Frontal cortex (tissue), 4 donors: ENCODE measurements around the gene SHISA6. TPM values are rescaled to one million over a fixed set of nuclear protein-coding genes. Genes with fewer than 3 reads are reported as not detected.

Experiments used
- DNase-seq, 2 donors: peaks; one replicate each; pipeline ENCODE4 v3.0.0; 2012; ENCODE audit warnings: low spot score in 2 of 2
- FAIRE-seq: peaks from 2 replicates; lab custom pipeline; 2012; peaks lifted over from hg19 to GRCh38; lab: Jason Lieb, UNC
- total RNA-seq: library from RNA; depleted of rRNA; stranded (reverse); fragments of >200 nt; gene quantifications from one replicate; pipeline ENCODE4 v1.2.3, GENCODE V29; 2014
- donor health status: control.
- donor health status: control.
- donor health status: control.

SHISA6 gene
- total RNA-seq, 1 donor from 2014 or later: 2.4 TPM

DNA sequence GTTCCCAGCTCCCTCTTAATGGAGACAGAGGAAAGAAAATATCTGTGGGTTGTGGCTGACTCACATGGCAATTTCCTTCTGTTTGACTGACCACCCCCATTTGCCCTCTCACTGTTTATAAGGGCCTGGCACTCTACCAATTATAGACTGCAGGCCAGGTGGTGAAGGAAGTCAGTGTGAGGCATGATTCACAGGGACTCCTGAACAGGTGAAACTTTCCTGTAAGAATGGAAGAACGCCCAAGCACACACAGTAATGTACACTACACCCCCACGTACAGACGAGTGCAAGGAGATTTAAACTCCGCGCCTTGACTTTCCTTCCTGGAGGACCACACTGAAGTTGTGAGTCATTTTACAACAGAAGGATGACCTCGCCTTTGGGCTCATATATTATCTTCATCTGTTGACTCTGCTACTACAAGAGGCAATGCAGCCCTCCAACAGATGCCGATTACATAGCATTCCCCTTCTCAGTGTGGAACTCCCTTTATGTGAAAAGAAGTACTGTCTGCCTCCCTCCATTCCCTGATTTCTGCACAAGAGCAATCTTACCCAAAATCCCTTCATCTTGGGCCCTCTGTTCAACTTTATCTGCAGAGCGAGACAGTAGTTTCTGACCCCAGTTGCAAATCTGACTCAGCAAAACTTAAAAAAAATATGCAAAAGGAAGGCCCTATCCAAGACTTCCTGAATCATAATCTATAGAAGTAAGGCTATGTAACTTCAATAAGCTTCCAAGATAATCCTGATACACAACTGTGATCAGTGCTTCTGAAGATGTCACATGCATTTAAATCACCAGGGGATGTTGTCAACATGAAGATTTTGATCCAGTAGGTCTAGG, 163.6 kb downstream of the SHISA6 start:
- FAIRE-seq: no peak
- DNase-seq: no peak

DNA sequence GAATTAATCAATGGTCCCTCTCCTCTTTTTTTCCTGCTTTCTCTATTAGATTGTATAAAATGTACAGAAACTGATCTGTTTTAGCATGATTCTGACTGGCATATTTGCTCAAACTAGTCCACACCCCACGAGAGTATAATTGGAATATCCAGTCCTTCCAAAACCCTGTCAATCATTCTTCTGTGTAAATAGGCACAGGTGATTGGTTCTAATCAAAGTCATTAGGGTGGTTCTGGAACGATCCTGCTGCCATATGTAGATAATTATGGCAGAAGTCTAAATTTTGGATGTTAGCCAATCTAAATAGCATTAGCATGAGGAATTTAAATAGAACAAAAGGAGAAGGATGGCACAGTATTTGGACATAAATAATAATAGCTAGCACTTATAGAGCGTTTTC, 165.7 kb downstream of the SHISA6 start:
- no peak for DNase-seq
- no peak for FAIRE-seq

DNA sequence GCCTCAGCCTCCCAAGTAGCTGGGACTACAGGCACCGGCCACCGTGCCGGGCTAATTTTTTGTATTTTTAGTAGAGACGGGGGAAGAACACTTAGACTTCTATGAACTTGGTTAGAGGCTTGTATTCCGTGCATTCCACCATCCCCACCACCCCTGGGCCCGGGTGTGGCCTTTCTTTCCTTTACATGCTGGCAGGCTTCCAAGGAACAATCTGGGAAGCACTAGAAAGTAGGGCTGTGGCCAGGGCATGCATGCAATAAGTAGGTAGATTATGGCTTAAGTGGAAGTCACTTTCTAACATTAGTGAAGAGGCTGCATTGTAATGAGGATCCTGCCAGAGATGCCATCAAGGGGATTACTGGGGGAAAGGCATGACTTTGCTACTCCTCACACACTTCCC, 171.6 kb downstream of the SHISA6 start:
- DNase-seq (no peak), FAIRE-seq (no peak)

DNA sequence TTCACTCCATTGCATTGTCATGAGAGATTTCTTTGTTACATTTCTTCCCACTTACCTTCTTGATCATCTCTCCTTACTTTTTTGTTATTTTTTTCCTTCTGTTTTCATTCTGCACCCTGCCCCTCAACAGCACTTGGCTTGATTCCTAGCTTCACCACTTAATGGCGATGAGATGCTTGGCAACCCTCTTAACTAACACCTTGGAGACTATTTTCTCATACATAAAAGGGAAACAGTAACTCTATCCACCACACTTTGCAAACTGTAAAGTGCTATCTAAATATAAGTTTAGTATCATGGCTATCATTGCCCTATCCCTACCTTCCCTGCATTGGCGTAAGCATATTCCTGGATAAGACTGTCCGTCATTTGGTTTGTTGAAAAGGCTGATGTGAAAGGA, 177.3 kb downstream of the SHISA6 start:
- DNase-seq: no peak
- no peak for FAIRE-seq

DNA sequence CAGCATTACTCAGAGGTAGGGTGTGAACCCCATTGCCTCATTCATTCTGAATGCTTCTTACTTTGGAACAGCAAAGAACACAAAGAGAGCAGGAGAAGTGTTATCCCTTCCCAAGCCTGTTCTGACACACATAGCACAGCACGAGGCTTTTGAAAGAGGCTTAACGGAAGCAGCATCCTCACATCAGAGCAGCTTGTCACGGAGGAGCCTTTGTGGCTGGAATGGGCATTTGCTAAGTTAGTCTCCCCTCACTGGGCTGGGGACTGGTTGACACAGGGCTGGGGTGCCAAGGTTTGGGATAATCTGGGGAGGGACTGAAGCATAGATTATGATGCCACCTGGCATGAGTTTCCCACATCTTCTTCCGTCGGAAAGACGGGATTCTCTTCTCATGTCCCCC, 189.7 kb downstream of the SHISA6 start:
- no peak for FAIRE-seq
- DNase-seq: no peak

DNA sequence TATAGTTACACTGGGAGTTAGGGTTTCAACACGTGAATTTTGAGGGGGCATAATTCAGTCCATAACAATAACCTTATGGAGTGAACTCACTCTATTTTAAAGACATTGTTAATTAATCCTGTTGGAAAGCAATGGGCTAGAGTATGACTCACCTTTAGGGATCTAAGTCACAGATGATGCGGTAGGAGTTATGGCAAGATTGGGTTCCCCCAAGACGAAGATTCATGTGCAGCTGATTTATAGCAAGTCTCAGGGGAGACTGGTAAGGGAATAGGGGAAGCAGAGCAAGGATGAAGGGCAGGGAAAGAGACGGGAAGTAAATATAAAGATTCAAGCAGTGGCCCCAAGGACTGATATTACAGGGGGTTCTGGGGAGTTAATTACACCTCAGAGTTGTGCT, 197.7 kb downstream of the SHISA6 start:
- FAIRE-seq (no peak), DNase-seq (no peak)

DNA sequence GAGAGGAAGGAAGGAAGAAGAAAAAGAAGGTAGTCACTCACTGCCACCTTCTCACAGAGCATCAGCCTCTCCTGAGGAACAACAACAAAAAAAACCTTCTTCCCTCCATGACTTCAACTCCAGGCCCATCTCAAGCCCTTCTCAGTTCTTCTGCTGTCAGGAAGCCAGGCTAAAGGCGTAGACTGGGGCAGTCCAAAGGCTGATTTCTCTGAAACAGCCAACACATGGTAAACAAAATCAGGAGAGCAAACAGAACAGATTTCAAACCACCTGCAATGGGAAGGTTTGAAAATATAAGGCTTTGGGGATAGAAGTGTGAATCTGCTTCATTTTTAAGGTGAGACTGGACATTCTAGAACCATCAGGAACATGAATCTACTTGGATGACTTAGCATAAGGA, 200.0 kb downstream of the SHISA6 start:
- FAIRE-seq: no peak

DNA sequence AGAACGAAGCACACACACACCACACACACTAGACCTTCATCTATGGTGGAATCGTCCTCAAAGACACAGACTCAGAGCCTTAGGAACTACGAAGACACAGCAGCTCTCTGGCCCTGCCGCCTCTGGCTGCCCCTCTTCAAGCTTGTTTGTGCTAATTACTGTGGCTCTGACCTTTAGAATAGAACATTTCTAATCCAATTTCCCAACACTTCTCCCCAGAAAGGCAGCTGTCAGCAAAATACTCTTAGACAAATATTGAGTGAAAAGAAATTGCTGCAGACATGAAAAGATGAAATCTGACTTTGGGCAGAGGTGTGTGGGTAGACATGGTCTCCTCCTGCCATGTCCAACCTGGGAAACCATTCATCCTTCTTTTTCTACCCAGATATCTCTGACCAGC, 205.3 kb downstream of the SHISA6 start:
- DNase-seq: no peak
- no peak for FAIRE-seq

More for the DNA sequence above, 200.0 kb downstream of the SHISA6 start:
- DNase-seq: no peak

DNA sequence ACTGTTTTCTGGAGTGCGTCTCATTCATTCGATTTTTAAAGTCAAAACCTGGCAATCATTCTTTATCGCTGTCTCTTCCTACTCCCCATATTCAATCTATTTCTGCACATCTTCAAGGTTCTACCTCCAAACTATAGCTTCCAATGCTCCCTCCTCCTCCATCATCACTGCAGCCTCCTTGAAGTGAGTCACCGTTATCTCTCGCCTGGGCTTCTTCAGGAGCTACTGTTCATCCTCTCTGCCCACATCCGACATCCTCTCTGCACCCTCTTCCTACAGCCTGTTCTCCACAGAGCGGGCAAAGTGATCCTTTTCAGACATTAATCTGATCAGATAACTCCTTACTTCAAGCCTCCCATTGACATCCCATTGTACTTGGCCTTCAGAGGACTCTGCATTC, 213.1 kb downstream of the SHISA6 start:
- DNase-seq (no peak), FAIRE-seq (no peak)

DNA sequence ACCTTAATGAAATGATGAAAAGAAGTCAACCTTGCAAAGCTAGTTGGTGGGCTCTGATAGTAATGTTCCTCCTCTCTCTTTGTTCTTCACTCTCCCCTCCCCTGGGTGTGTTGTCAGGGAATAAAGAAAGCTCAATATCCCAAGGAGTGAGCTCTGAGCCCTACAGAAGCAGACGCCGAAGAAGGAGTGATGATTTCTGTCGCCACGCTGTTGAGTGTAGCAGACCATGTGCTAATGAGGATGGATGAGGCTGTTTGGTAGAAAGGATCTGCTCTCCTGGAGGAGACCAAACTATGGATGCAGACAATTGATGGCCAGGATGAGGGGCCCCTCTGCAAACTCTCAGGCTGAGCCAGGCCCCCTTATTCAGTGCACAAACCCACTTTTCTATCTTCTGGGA, 217.3 kb downstream of the SHISA6 start:
- DNase-seq: no peak
- no peak for FAIRE-seq

DNA sequence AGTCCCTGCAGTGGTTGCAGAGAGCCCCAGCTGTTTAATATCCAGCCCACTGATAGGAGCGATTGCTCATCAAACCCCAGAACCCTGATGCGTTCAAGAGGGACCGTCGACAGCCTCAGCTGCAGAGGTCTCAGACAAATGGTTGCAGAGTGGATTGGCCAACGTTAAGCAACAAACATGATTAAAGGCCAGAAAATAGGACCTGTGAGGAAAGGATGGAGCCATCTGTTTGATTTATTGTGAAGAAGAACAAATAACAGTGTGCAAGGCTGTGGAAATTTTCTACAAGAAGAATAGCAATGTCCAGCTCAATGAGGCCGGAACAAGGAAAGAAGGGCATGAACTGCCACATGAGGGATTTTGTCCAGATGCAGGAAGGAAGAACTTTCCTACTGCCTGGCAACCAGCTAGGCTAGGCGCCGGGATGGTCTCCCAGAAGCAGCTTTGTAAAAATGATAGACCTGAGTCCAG, 218.9 kb downstream of the SHISA6 start:
- no peak for FAIRE-seq
- no peak for DNase-seq

DNA sequence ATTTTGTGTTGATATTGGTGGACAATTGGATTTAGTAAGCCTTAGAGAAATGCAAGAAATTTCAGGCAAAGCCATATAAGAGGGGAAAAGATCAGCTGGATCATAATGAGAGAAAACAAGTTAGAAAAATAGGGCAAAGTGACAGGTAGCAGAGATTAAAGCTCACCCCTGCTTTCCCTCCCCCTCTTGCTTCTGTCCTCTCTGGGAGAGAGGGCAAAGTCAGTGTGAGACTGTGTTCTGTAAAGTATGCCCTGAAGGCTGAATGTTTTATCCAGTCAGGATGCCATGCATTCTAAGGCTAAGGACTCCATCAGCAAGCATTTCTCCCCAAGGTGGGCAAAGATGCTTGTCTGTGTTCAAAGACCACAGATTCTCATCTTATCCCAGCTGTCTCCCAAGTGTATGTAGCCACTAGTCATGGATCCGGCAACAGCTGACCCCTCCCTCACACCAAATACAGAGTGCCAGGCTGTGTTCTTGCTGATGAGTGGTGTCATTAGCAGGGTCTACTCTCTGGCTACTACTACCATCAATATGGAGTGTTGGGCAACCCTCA, 221.1 kb downstream of the SHISA6 start:
- DNase-seq (no peak), FAIRE-seq (no peak)

DNA sequence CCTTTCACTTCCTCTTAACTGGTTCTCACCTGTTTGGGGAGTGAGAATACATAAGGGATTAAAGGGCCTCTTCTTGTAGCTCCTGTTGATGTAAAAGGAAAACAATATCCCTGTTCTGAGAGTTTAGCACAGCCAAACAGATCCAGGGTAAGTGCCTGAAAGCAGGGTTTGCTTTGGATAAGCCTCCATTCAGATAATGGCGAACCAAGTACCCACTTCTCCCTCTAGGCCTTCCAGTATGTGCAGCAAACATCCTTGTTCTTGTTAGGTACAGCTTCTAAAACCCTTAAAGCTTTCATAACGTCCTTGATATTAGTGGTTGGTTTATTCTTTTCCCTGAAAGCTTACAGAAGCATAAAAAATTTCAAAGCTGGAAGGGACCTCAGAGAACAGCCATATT, 226.6 kb downstream of the SHISA6 start:
- DNase-seq (no peak), FAIRE-seq (no peak)

DNA sequence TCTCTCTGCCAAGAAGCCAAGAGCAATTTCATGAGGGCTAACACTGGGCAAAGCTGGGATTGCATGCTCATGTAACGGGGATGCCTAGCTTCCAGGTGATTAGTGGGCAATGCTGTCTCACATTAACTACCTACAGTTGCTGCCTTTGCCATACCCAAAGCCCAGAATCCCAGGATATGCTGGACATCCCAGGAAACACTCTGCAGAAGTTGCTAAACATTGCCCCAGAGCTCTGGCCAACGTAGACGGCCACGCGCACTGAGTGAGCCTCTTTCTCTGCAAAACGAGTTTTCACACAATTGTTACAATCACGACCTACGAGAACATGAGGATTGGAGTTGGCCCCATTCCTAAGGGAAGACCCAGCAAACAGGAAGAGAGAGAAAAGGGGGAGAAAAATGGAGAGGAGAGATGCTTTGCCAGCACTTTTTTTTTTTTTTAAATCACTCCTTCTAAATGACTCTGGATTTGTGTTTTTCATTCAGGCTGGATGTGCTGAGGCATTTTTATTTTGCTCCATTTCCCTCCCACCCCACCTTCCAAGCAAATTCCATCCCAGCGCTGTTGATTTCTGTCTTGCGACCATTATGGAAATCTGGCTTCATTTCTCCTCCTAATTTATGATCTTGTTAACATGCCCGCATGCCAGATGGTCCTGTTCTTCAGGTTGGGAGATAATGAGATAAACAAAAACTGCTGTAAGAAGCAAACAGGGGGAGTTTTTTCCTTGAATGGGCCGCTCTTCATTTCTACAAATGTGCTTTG, 244.5 kb downstream of the SHISA6 start:
- FAIRE-seq (no peak), DNase-seq (no peak)

DNA sequence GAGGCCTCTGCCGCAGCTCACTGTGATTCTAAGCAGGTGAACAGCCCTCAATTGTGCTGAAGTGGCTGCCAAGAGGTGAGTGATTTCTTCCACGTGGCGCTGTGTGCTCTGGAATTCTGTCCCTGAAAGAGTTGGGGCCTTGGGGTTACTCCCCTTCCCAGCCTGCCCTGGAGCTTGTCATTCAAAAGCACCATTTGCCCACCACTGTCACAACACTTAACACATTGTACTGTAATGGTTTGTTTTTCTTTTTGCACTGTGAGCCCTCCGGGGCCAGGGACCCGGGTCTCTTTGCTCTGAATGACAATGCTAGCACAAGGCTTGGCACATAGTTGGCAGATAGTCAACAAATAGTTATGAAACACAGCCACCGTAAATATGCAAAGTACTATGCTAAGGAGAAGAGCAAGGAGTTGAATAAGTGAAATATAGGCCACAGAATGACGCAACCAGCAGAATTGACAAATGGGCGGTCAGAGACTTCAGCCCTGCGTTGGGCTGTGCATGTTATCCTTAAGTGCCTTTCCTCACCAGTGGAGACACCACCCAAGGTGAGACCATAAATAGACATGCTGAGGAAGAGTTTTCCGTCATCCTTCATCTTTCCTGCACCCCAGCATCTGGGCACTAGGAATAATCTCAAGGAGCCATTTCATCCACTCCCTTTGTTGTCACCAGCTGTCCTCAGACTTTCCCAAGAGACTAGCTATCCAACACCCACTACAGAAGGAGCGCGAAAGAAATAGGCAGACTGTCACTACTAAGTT, 245.3 kb downstream of the SHISA6 start:
- DNase-seq (no peak), FAIRE-seq (no peak)

DNA sequence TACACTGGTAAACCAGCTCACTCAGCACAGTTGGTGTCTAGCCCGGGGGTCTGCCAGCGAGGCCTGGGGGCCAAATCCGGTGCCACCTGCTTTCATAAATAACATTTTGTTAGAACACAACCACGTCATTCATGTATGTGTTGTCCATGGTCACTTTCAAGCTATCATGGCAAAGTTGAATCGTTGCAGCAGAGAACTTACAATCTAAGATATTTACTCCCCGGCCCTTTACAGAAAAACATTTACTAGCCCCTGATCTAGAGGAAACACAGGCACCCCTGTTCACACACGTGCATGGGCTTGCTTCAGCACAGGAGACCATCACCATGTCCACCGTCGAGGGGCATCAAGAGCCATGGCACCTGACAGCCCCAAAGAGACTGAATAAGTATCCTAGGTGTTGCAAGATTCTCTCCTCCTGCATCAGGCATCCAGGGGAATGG, 245.9 kb downstream of the SHISA6 start:
- no peak for DNase-seq

DNA sequence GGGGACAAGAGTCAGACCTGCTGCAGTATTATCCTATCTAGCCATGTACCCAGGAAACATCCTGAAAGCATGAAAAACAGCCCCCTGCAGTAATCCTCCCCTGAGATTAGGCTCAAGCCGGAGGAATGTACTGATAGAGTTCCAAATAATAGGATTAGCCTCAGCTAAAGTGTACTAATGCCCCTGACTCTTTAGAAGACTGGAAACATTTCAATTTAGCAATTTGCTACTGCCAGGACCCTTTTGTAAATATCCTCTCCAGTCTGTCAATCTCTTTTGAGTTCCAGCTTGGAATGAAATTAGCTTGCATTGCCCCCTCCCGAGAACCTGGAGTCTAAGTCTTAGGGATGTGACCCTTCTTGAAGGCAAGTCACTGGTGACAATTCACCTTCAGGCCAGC, 246.5 kb downstream of the SHISA6 start:
- DNase-seq: no peak
- FAIRE-seq: no peak

More for the DNA sequence above, 245.9 kb downstream of the SHISA6 start:
- FAIRE-seq: no peak

DNA sequence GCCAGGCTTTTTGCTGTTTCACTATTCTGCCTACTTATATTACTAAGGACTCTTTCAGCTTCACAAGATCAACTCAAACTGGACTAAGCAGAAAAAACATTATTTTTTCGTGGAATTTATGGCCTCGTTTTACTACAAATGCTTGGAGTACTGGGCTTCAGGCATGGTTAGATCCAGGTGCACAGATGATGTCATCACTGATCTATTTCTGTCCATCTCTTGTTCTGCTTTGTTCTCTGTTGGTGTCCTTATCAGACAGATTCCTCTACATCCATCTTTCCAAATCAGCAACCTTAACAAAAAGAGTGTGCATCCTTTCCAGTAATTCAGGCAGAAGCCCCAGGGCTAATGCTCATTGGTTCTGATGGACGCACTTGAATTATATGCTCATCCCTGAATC, 247.4 kb downstream of the SHISA6 start:
- no peak for DNase-seq
- FAIRE-seq: no peak

DNA sequence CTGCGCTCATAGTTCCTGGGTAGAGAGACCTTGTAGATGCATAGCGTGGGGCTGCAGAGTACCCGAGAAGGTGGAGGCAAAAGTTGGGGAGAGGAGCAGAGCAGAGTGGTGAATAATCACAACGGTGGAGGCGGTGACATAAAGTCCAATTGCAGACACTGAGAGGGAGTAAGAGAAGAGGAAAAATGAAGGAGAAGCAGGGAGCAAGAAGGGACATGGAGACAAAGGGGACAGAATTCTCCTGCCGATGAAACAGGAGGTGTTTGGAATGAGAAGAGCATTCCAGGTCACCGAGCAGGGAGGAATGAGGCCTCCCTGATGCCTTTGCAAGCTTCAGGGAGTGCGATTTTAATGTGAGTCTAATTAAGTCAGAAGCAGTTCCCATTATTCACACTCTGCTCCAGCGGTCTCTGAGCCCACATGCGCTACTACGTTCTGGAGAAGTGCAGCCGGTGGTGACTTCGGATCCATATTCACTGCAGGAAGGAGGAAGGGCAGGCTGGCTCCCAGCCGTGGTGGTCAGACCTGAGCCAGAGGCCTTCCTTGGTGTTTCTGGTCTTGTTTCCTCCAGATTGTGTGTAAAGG, 249.2 kb downstream of the SHISA6 start:
- no peak for DNase-seq
- FAIRE-seq: no peak

DNA sequence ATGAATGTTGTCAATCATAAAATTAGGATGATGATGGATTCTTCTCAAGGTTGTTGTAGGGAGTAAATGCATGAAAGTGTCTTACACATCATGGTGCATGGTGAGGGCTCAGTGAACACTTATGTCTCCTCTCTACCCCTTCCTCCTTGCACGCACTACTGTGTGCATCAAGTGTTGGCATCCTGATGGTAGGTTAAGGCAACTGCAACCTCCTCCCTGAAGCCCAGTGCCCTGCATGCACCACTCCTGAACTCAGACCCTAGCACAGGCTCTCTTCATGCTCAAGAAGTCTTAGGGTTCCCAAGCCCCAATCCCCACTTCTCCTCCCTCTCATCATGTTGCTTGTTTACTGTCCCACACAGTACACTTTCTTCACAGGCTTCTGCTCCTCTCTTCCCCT, 251.5 kb downstream of the SHISA6 start:
- no peak for DNase-seq
- FAIRE-seq: no peak
